ENCODE results near the gene ALKBH4. TPM values are rescaled to one million over a fixed set of nuclear protein-coding genes. Genes with fewer than 3 reads are reported as not detected.

ALKBH4 gene
- total and polyA plus RNA-seq, 2 of the 8 experiments (the other 6 are each of a cell fraction or from before 2014, with no cell fraction given): 10.2 to 16.6 TPM

DNA sequence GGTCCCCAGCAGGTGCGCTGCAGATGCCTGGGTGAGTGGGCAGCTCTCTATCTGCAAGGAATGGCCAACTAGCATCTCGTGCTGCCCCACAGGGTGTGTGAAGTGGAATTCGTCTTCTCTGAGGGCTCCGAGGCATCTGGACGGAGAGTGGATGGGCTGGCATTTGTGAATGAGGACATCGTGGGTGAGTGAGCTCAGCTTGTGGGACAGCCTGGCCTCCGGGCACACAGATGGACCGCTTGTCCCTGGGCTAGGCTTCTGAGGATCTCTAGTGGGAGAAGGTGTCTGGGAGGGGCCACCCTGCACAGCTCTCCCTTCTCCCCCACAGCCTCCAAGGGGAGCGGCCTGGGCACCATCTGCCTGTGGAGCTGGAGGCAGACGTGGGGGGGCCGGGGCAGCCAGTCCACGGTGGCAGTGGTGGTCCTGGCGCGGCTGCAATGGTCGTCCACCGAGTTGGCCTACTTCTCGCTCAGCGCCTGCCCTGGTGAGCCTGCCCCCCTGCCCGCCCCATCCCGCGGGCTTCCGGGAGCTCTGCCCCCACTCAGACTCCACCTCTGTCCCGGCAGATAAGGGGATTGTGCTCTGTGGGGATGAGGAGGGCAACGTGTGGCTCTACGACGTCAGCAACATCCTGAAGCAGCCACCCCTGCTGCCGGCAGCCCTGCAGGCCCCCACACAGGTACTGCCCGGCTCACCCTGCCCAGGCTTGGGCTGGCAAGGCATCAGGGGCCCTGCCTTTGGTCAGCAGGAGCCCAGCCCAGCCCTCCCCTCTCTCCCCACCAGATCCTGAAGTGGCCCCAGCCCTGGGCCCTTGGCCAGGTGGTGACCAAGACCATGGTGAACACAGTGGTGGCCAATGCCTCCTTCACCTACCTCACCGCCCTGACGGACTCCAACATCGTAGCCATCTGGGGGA, 7.7 kb upstream of the ALKBH4 start:
- no peak overlapping the region for H2BK12ac ChIP-seq (ENCODE audit: low read depth, low read length)
- H3K14ac ChIP-seq (ENCODE audit: insufficient read length): no peak overlapping the region
- no peak overlapping the region for H4K5ac ChIP-seq (ENCODE audit: insufficient read length, low read depth, low read length)
- ChIA-PET CTCF (ENCODE audit: partially characterized antibody) (interaction anchor here (1.2 to 1.5 kb wide), 2 partner anchors 60 kb away, joined by 3 to 6 read pairs; no protein-coding TSS in a partner anchor), POLR2A (ENCODE audit: partially characterized antibody) (interaction anchor here (1.2 to 1.4 kb wide), 4 partner anchors 18 to 152 kb away, joined by 3 read pairs; no protein-coding TSS in a partner anchor)
- H4K20me1 ChIP-seq (replicated peaks in 1 of 2; ENCODE audit: control insufficient read depth in 1 of 2, insufficient read depth in 2 of 2, low read length in 2 of 2): peaks cover 0 to 8% of the 10 kb centered on the region in 2 experiments
- H3K27me3 ChIP-seq (replicated peaks in 1 of 4; ENCODE audit: control insufficient read depth in 3 of 4, extremely low read depth in 1 of 4, insufficient read depth in 3 of 4, low read length in 3 of 4): no peaks in the 10 kb centered on the region
- H3K23ac ChIP-seq (ENCODE audit: insufficient read length): no peak overlapping the region
- no peaks in the 10 kb centered on the region for H3K9me3 ChIP-seq (ENCODE audit: insufficient read depth in 2 of 2, low read depth in 1 of 2, low read length in 1 of 2)
- no peaks in the 10 kb centered on the region for H3K4me1 ChIP-seq (replicated peaks in 1 of 4; ENCODE audit: control insufficient read depth in 3 of 4, insufficient read depth in 4 of 4, low read length in 3 of 4)
- H3K79me1 ChIP-seq (ENCODE audit: low read depth, low read length): no peaks in the 10 kb centered on the region
- H3K36me3 ChIP-seq (ENCODE audit: control insufficient read depth in 2 of 4, insufficient read depth in 4 of 4, low read length in 3 of 4): peaks cover 2 to 14% (median 8%) of the 10 kb centered on the region in 4 experiments; a peak in 6 of 8 replicates
- no peak overlapping the region for H2BK120ac ChIP-seq (replicated peaks; ENCODE audit: low read depth, low read length)
- no peak overlapping the region for H3K27ac ChIP-seq (ENCODE audit: low read depth, low read length)
- H2BK5ac ChIP-seq (ENCODE audit: low read depth, low read length): no peak overlapping the region
- no peak overlapping the region for H3K4me3 ChIP-seq (ENCODE audit: extremely low read depth in 1 of 4, insufficient read depth in 2 of 4, low read depth in 3 of 4, low read length in 4 of 4)
- H3K4ac ChIP-seq (replicated peaks; ENCODE audit: insufficient read length, low read depth, low read length): no peak overlapping the region
- H3K23me2 ChIP-seq (ENCODE audit: low read depth, low read length): no peaks in the 10 kb centered on the region
- no peak overlapping the region; a peak in 1 of 7 replicates for H3K9ac ChIP-seq (replicated peaks in 1 of 4; ENCODE audit: extremely low read depth in 1 of 4, low read depth in 3 of 4, low read length in 3 of 4)
- 88% methylated on average over 31 of the region's 31 CpGs; no CpG with 5 or more reads in 1 of the 2 experiments for WGBS, 2 experiments (ENCODE audit: extremely low coverage in 1 of 2, insufficient coverage in 1 of 2, insufficient read length in 1 of 2, insufficient replicate concordance in 2 of 2, low coverage in 1 of 2, low lambda C conversion rate in 2 of 2, missing lambda C conversion rate in 1 of 2)
- no peak overlapping the region for H3K4me2 ChIP-seq (ENCODE audit: insufficient read depth in 1 of 2, low read depth in 2 of 2, low read length in 2 of 2)
- no peak overlapping the region for H4K91ac ChIP-seq (replicated peaks; ENCODE audit: insufficient read length, low read length)
- H2AFZ ChIP-seq (ENCODE audit: low read length): no peak overlapping the region
- no peak overlapping the region for H2AK5ac ChIP-seq (ENCODE audit: low read depth, low read length)
- no peak for TF ChIP-seq CTBP2 (IDR thresholded peaks at IDR 0.05; ENCODE audit: borderline replicate concordance, insufficient read depth, insufficient read length, low read length)
- TF ChIP-seq, protein P1, sequence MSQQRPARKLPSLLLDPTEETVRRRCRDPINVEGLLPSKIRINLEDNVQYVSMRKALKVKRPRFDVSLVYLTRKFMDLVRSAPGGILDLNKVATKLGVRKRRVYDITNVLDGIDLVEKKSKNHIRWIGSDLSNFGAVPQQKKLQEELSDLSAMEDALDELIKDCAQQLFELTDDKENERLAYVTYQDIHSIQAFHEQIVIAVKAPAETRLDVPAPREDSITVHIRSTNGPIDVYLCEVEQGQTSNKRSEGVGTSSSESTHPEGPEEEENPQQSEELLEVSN (IDR thresholded peaks at IDR 0.05): no peak
- TF ChIP-seq BACH1 (IDR thresholded peaks at IDR 0.05; ENCODE audit: low read length): no peak
- no peak for TF ChIP-seq SRF (IDR thresholded peaks at IDR 0.05; ENCODE audit: low read depth, low read length)
- 0 out of 2 replicates have a peak, but pooled peaks have one; percentile 27 for TF ChIP-seq POLR2AphosphoS5 (IDR thresholded peaks at IDR 0.05; ENCODE audit: low read depth, low read length)
- TF ChIP-seq GTF2F1 (IDR thresholded peaks at IDR 0.05; ENCODE audit: borderline replicate concordance, low read depth, low read length): no peak
- TF ChIP-seq RFX5 (IDR thresholded peaks at IDR 0.05; ENCODE audit: borderline replicate concordance, low read depth, low read length): no peak
- TF ChIP-seq CHD1 (IDR thresholded peaks at IDR 0.05; ENCODE audit: low read depth, low read length): no peak
- no peak overlapping the region for H3K56ac ChIP-seq (replicated peaks; ENCODE audit: insufficient read length, low read depth, low read length)
- no peak overlapping the region for H2BK20ac ChIP-seq (ENCODE audit: low read length)
- no peaks in the 10 kb centered on the region for H3K79me2 ChIP-seq (ENCODE audit: control insufficient read depth in 1 of 2, insufficient read depth in 2 of 2, low read length in 2 of 2)
- no peak overlapping the region for H3K18ac ChIP-seq (ENCODE audit: extremely low read depth, low read length)
- FAIRE-seq: no peak
- H4K8ac ChIP-seq (ENCODE audit: extremely low read depth, insufficient read depth, low read length): peak overlapping the region; percentile 89; the same call in 1 of the 2 replicates
- no peak overlapping the region for H2BK15ac ChIP-seq (ENCODE audit: low read length)
- peak in 1 of 2 experiments; percentile 41 for DNase-seq (ENCODE audit: low read depth in 1 of 2, low spot score in 2 of 2)
